ENCODE data around the gene SBF1. TPM values are rescaled to one million over a fixed set of nuclear protein-coding genes. Genes with fewer than 3 reads are reported as not detected.
A peak's percentile ranks its signal among the peaks of the same experiment; 100 is the strongest.

The SBF1 gene
- total RNA-seq, 5 donors from 2014 or later (not counting 1 experiment from before 2014, with no cell fraction given), result 193 to 318 (median 308) TPM

- H3K27ac Mint-ChIP-seq, result peak within 1 kb of the TSS; percentile 95 to 97
Measured at GRCh38 chr22:50507421-50507990, 32.7 kb upstream of the SBF1 start, which contains the start of gene LMF2. TSS of gene LMF2 (minus strand) at chr22:50507702. CDS start at chr22:50507675, 27 bp downstream.

GRCh38 chr22:50506611-50507420, 32.0 kb upstream of the SBF1 start:
- ChIA-PET CTCF (interaction anchor here in 1 of 2 donors (2.8 to 2.9 kb wide), 2 partner anchors 19 to 114 kb away, joined by 15 to 62 read pairs; partner anchors contain the start of gene SCO2), POLR2A (no interaction called here)
- H3K36me3 Mint-ChIP-seq, result no peaks in the 10 kb centered on the region
- H3K4me3 ChIP-seq (ENCODE audit: control insufficient read depth in 1 of 2, extremely low read depth in 1 of 2, low read length in 1 of 2), result peak overlapping the region; percentile 67 to 70
- 53% methylated on average over 17 of the region's 21 CpGs for WGBS (ENCODE audit: insufficient coverage)
- H3K4me1 ChIP-seq (ENCODE audit: control insufficient read depth in 1 of 2, extremely low read depth in 1 of 2, insufficient read depth in 2 of 2, low read length in 2 of 2), result peaks cover 15 to 30% of the 10 kb centered on the region in 2 experiments
- peaks cover 20 to 24% (median 21%) of the 10 kb centered on the region in 3 donors for H3K4me1 Mint-ChIP-seq
- H3K4me3 Mint-ChIP-seq, result peak overlapping the region; percentile 92 to 94 (median 93)
- no peaks in the 10 kb centered on the region for H3K9me3 Mint-ChIP-seq
- no peaks in the 10 kb centered on the region for H3K27me3 Mint-ChIP-seq
- DNase-seq (no peak), ATAC-seq (replicated peaks in 1 of 4) (no peak)
- peak overlapping the region; percentile 93 to 94 for H3K27ac Mint-ChIP-seq
- H3K9me3 ChIP-seq, result no peaks in the 10 kb centered on the region
- H3K36me3 ChIP-seq (ENCODE audit: control insufficient read depth in 2 of 2, extremely low read depth in 1 of 2, insufficient read depth in 1 of 2, low read length in 1 of 2), result peaks cover 13 to 34% of the 10 kb centered on the region in 2 donors
- peak overlapping the region; percentile 84 for H3K27ac ChIP-seq (ENCODE audit: low read length)
- H3K27me3 ChIP-seq (replicated peaks in 1 of 2; ENCODE audit: control insufficient read depth in 2 of 2, extremely low read depth in 1 of 2, insufficient read depth in 2 of 2, low read length in 1 of 2), result no peaks in the 10 kb centered on the region

More at GRCh38 chr22:50507421-50507990, 32.7 kb upstream of the SBF1 start, which contains the start of gene LMF2:
- H3K4me3 ChIP-seq (ENCODE audit: control insufficient read depth in 1 of 2, extremely low read depth in 1 of 2, low read length in 1 of 2), result peak within 1 kb of the TSS; percentile 67 to 84
- peaks cover 23 to 28% (median 25%) of the 10 kb centered on the region in 3 donors for H3K4me1 Mint-ChIP-seq
- H3K27me3 Mint-ChIP-seq, result no peaks in the 10 kb centered on the region
- peaks cover 15 to 30% of the 10 kb centered on the region in 2 experiments for H3K4me1 ChIP-seq (ENCODE audit: control insufficient read depth in 1 of 2, extremely low read depth in 1 of 2, insufficient read depth in 2 of 2, low read length in 2 of 2)
- peaks cover 13 to 37% of the 10 kb centered on the region in 2 donors for H3K36me3 ChIP-seq (ENCODE audit: control insufficient read depth in 2 of 2, extremely low read depth in 1 of 2, insufficient read depth in 1 of 2, low read length in 1 of 2)
- DNase-seq (peak in 32 of 35 experiments; percentile 81 to 99 (median 92)), ATAC-seq (replicated peaks in 1 of 4) (peak; percentile 81 to 83 (median 82))
- CTCF ChIA-PET, result interaction anchor here in 1 of 2 donors (0.6 to 2.9 kb wide), 10 partner anchors 18 to 265 kb away, joined by 3 to 62 read pairs (median 4); partner anchors contain the start of gene SCO2
- no peaks in the 10 kb centered on the region for H3K9me3 ChIP-seq
- WGBS (ENCODE audit: insufficient coverage), result 0% methylated on average over 7 of the region's 62 CpGs
- H3K4me3 Mint-ChIP-seq, result peak within 1 kb of the TSS; percentile 93 to 94 (median 93)
- H3K9me3 Mint-ChIP-seq, result no peaks in the 10 kb centered on the region
- peak within 1 kb of the TSS; percentile 84 for H3K27ac ChIP-seq (ENCODE audit: low read length)
- POLR2A ChIA-PET, result interaction anchor here (0.7 to 2.4 kb wide), 5 partner anchors 18 to 114 kb away, joined by 6 to 20 read pairs (median 10); partner anchors contain the start of gene SCO2 (in 2 of the 2)
- no peaks in the 10 kb centered on the region for H3K27me3 ChIP-seq (replicated peaks in 1 of 2; ENCODE audit: control insufficient read depth in 2 of 2, extremely low read depth in 1 of 2, insufficient read depth in 2 of 2, low read length in 1 of 2)
- peaks cover 5% of the 10 kb centered on the region for H3K36me3 Mint-ChIP-seq

- no peaks in the 10 kb centered on the region for H3K9me3 ChIP-seq
- peaks cover 15 to 30% of the 10 kb centered on the region in 2 experiments for H3K4me1 ChIP-seq (ENCODE audit: control insufficient read depth in 1 of 2, extremely low read depth in 1 of 2, insufficient read depth in 2 of 2, low read length in 2 of 2)
- ChIA-PET CTCF (no interaction called here), POLR2A (no interaction called here)
- Mint-ChIP-seq H3K36me3 (no peaks in the 10 kb centered on the region), H3K4me1 (peaks cover 20 to 24% (median 21%) of the 10 kb centered on the region in 3 donors), H3K27ac (no peak overlapping the region), H3K9me3 (no peaks in the 10 kb centered on the region), H3K4me3 (peak overlapping the region; percentile 92 to 94 (median 93)), H3K27me3 (no peaks in the 10 kb centered on the region)
- DNase-seq, result no peak
- ATAC-seq (replicated peaks in 1 of 4), result no peak
- H3K36me3 ChIP-seq (ENCODE audit: control insufficient read depth in 2 of 2, extremely low read depth in 1 of 2, insufficient read depth in 1 of 2, low read length in 1 of 2), result peaks cover 13 to 33% of the 10 kb centered on the region in 2 donors
- no peaks in the 10 kb centered on the region for H3K27me3 ChIP-seq (replicated peaks in 1 of 2; ENCODE audit: control insufficient read depth in 2 of 2, extremely low read depth in 1 of 2, insufficient read depth in 2 of 2, low read length in 1 of 2)
- no peak overlapping the region for H3K4me3 ChIP-seq (ENCODE audit: control insufficient read depth in 1 of 2, extremely low read depth in 1 of 2, low read length in 1 of 2)
- WGBS (ENCODE audit: insufficient coverage), result 97% methylated on average over 36 of the region's 41 CpGs
- H3K27ac ChIP-seq (ENCODE audit: low read length), result peak overlapping the region; percentile 84
Measured at GRCh38 chr22:50505776-50506610, 31.2 kb upstream of the SBF1 start.

- Histone ChIP-seq H3K27me3 (replicated peaks in 1 of 2; ENCODE audit: control insufficient read depth in 2 of 2, extremely low read depth in 1 of 2, insufficient read depth in 2 of 2, low read length in 1 of 2) (no peaks in the 10 kb centered on the region), H3K9me3 (no peaks in the 10 kb centered on the region), H3K4me3 (ENCODE audit: control insufficient read depth in 1 of 2, extremely low read depth in 1 of 2, low read length in 1 of 2) (no peak overlapping the region), H3K36me3 (ENCODE audit: control insufficient read depth in 2 of 2, extremely low read depth in 1 of 2, insufficient read depth in 1 of 2, low read length in 1 of 2) (peaks cover 13 to 33% of the 10 kb centered on the region in 2 donors), H3K27ac (ENCODE audit: low read length) (no peak overlapping the region), H3K4me1 (ENCODE audit: control insufficient read depth in 1 of 2, extremely low read depth in 1 of 2, insufficient read depth in 2 of 2, low read length in 2 of 2) (peaks cover 15 to 30% of the 10 kb centered on the region in 2 experiments)
- ChIA-PET POLR2A (interaction anchor here in 1 of 2 donors (0.5 kb wide), 1 partner anchor 139 kb away, joined by 6 read pairs; no protein-coding TSS in a partner anchor), CTCF (no interaction called here)
- DNase-seq, result no peak
- no peaks in the 10 kb centered on the region for H3K36me3 Mint-ChIP-seq
- peak overlapping the region in 1 of 3 donors; percentile 94 for H3K4me3 Mint-ChIP-seq
- ATAC-seq (replicated peaks in 1 of 4), result no peak
- 95% methylated on average over 10 of the region's 14 CpGs for WGBS (ENCODE audit: insufficient coverage)
- no peak overlapping the region for H3K27ac Mint-ChIP-seq
- peaks cover 20 to 24% (median 21%) of the 10 kb centered on the region in 3 donors for H3K4me1 Mint-ChIP-seq
- H3K9me3 Mint-ChIP-seq, result no peaks in the 10 kb centered on the region
- H3K27me3 Mint-ChIP-seq, result no peaks in the 10 kb centered on the region
Measured at GRCh38 chr22:50505276-50505775, 30.5 kb upstream of the SBF1 start.

GRCh38 chr22:50504369-50505211, 29.8 kb upstream of the SBF1 start:
- H3K27ac ChIP-seq (ENCODE audit: low read length), result no peak overlapping the region

More at GRCh38 chr22:50504369-50505211, 29.8 kb upstream of the SBF1 start:
- Histone ChIP-seq H3K9me3 (no peaks in the 10 kb centered on the region), H3K4me3 (ENCODE audit: control insufficient read depth in 1 of 2, extremely low read depth in 1 of 2, low read length in 1 of 2) (no peak overlapping the region), H3K4me1 (ENCODE audit: control insufficient read depth in 1 of 2, extremely low read depth in 1 of 2, insufficient read depth in 2 of 2, low read length in 2 of 2) (peaks cover 15 to 30% of the 10 kb centered on the region in 2 experiments), H3K27me3 (replicated peaks in 1 of 2; ENCODE audit: control insufficient read depth in 2 of 2, extremely low read depth in 1 of 2, insufficient read depth in 2 of 2, low read length in 1 of 2) (no peaks in the 10 kb centered on the region), H3K36me3 (ENCODE audit: control insufficient read depth in 2 of 2, extremely low read depth in 1 of 2, insufficient read depth in 1 of 2, low read length in 1 of 2) (peaks cover 13 to 33% of the 10 kb centered on the region in 2 donors)
- no peak for ATAC-seq (replicated peaks in 1 of 4)
- H3K27me3 Mint-ChIP-seq, result no peaks in the 10 kb centered on the region
- WGBS (ENCODE audit: insufficient coverage), result 92% methylated on average over 33 of the region's 44 CpGs
- H3K9me3 Mint-ChIP-seq, result no peaks in the 10 kb centered on the region
- no peak overlapping the region for H3K27ac Mint-ChIP-seq
- no peak overlapping the region for H3K4me3 Mint-ChIP-seq
- ChIA-PET CTCF (no interaction called here), POLR2A (interaction anchor here in 1 of 2 donors (0.5 kb wide), 1 partner anchor 139 kb away, joined by 6 read pairs; no protein-coding TSS in a partner anchor)
- no peak for DNase-seq
- peaks cover 18 to 23% (median 20%) of the 10 kb centered on the region in 3 donors for H3K4me1 Mint-ChIP-seq
- no peaks in the 10 kb centered on the region for H3K36me3 Mint-ChIP-seq
